ENCODE measurements around the gene TLNRD1.

DNA sequence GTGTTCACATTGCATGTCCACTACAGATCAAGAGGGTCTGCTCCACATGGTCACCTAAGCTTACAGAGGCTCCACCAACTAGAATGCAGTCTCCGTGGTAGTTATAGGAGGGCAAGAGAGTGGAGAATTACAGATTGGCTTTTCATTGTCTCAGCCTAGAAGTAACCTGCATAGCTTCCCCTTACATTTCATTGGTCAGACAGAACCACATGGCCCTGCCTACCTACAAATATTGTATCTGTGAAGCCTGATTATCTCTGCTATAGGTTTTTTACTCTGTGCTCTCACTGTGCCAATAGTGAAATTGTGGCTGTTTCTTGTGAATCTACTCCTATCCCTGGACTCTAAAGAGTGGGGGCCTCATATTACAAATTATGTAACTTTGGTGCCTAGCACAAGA, 2.5 kb upstream of the TLNRD1 start:
- TF ChIP-seq POLR2A (IDR thresholded peaks at IDR 0.05) (no peak), CTCF (IDR thresholded peaks at IDR 0.05) (no peak)

Measured in thyroid gland (tissue), 4 donors.